PC-9 (cell line): Measurements from ENCODE around the gene SIK2. TPM values are rescaled to one million over a fixed set of nuclear protein-coding genes. Genes with fewer than 3 reads are reported as not detected.

ENCODE experiments used
- BruUV-seq: library from RNA; stranded (reverse); fragments of 400-500 nt; replicated peaks from 2 replicates; lab custom pipeline; 2021; lab: Mats Ljungman, UMichigan
- CTCF ChIA-PET: fragments of 300-600 bp; sonication (Branson Sonifier 250); formaldehyde crosslinking; loops from one replicate; lab custom pipeline; 2022; ENCODE audit warnings: antibody characterized with exemption; lab: Charles Lee
- POLR2A ChIA-PET: fragments of 300-600 bp; sonication (Branson Sonifier 250); formaldehyde crosslinking; loops from one replicate; lab custom pipeline; 2022; ENCODE audit warnings: antibody characterized with exemption; ENCODE audit not compliant: unreplicated experiment; lab: Charles Lee
- DNase-seq, 2 experiments: peaks; one replicate each; pipeline versions ENCODE4 v3.0.0 to v3.0.0-alpha.2; 2015 to 2022; ENCODE audit warnings: mixed read lengths in 1 of 2
- H2AFZ ChIP-seq: fragments of 200-600 bp; sonication (generic); 2 replicates; pipeline ENCODE4 v1.8.1; 2017; ENCODE audit warnings: antibody characterized with exemption
- H3F3A ChIP-seq: fragments of 200-600 bp; sonication (generic); 2 replicates; pipeline ENCODE4 v1.8.1; 2017; ENCODE audit warnings: antibody characterized with exemption, mild to moderate bottlenecking, low read depth; ENCODE audit not compliant: insufficient read depth
- H3K27ac ChIP-seq: fragments of 200-600 bp; sonication (generic); 2 replicates; pipeline ENCODE4 v1.6.1; 2016; ENCODE audit warnings: mixed run types
- H3K27me3 ChIP-seq: fragments of 200-600 bp; sonication (generic); 2 replicates; pipeline ENCODE4 v1.6.1; 2016; ENCODE audit warnings: low read depth, mixed run types; ENCODE audit not compliant: insufficient read depth
- H3K36me3 ChIP-seq: fragments of 200-600 bp; sonication (generic); 2 replicates; pipeline ENCODE4 v1.6.1; 2016; ENCODE audit warnings: low read depth, mixed run types
- H3K4me1 ChIP-seq: fragments of 200-600 bp; sonication (generic); replicated peaks from 2 replicates; pipeline ENCODE4 v1.6.1; 2016; ENCODE audit warnings: mixed run types; ENCODE audit not compliant: insufficient read depth
- H3K4me2 ChIP-seq: fragments of 200-600 bp; sonication (generic); 2 replicates; pipeline ENCODE4 v1.6.1; 2017; ENCODE audit warnings: mixed run types
- H3K4me3 ChIP-seq: fragments of 200-600 bp; sonication (generic); 2 replicates; pipeline ENCODE4 v1.6.1; 2016; ENCODE audit warnings: mixed run types
- H3K79me2 ChIP-seq: fragments of 200-600 bp; sonication (generic); 2 replicates; pipeline ENCODE4 v1.6.1; 2017; ENCODE audit warnings: low read depth, mixed run types
- H3K9me2 ChIP-seq: fragments of 200-600 bp; sonication (generic); 2 replicates; pipeline ENCODE4 v1.8.1; 2017; ENCODE audit warnings: mild to moderate bottlenecking; ENCODE audit not compliant: insufficient read depth
- H3K9me3 ChIP-seq: fragments of 200-600 bp; sonication (generic); 2 replicates; pipeline ENCODE4 v1.8.1; 2016; ENCODE audit warnings: low read depth; ENCODE audit not compliant: insufficient read depth
- H4K20me1 ChIP-seq: fragments of 200-600 bp; sonication (generic); 2 replicates; pipeline ENCODE4 v1.8.1; 2017; ENCODE audit not compliant: insufficient read depth
- EZH2 ChIP-seq: fragments of 200-600 bp; sonication (generic); IDR thresholded peaks from 2 replicates; pipeline ENCODE4 v1.8.0; 2017; ENCODE audit warnings: antibody characterized with exemption, low read depth
- intact Hi-C: fragments of 100-400 bp; cut with micrococcal nuclease; formaldehyde crosslinking; loops from one replicate; pipeline ENCODE4 v1.10.0; 2022; ENCODE audit not compliant: unreplicated experiment
- total RNA-seq: library from RNA; stranded (reverse); gene quantifications from 2 replicates; pipeline ENCODE4 v1.2.3, GENCODE V29; 2021
- TF ChIP-seq, protein P1 (sequence below): fragments of 200-600 bp; sonication (generic); conservative IDR thresholded peaks from 2 replicates; pipeline ENCODE4 v1.6.1; 2017; ENCODE audit warnings: mixed run types, antibody characterized with exemption, mild to moderate bottlenecking, moderate library complexity

The SIK2 gene
- total RNA-seq, 1 experiment from 2014 or later, result 16.2 TPM

DNA sequence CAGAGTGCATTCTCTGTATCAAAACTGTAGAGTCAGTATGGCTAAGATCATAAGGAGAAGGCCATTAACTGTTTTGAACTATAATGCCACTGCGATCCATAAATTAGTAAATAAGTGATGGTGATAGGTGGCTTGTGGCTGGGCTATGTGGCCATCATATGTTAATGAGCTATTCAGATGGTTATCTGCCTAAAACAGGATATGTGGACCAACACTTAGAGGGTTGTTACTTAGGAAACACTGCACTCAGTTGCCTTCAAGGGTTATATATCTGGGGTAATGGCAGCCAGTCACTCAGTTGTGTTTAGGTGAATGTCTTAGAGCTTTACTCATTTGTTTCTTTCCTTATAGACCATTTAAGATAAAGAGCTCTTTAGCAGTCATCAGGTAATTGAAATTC is 97.9 kb downstream of the SIK2 start:
- H3K36me3 ChIP-seq, result peaks cover 22% of the 10 kb centered on the region
- POLR2A ChIA-PET, result interaction anchor here (0.7 kb wide), 1 partner anchor 55 kb away, joined by 3 read pairs; no protein-coding TSS in a partner anchor
- TF ChIP-seq, protein P1, sequence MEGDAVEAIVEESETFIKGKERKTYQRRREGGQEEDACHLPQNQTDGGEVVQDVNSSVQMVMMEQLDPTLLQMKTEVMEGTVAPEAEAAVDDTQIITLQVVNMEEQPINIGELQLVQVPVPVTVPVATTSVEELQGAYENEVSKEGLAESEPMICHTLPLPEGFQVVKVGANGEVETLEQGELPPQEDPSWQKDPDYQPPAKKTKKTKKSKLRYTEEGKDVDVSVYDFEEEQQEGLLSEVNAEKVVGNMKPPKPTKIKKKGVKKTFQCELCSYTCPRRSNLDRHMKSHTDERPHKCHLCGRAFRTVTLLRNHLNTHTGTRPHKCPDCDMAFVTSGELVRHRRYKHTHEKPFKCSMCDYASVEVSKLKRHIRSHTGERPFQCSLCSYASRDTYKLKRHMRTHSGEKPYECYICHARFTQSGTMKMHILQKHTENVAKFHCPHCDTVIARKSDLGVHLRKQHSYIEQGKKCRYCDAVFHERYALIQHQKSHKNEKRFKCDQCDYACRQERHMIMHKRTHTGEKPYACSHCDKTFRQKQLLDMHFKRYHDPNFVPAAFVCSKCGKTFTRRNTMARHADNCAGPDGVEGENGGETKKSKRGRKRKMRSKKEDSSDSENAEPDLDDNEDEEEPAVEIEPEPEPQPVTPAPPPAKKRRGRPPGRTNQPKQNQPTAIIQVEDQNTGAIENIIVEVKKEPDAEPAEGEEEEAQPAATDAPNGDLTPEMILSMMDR, result no peak
- TF ChIP-seq EZH2, result no peak

GRCh38 chr11:111702623-111703022 is 100.4 kb downstream of the SIK2 start:
- Histone ChIP-seq H3K4me2 (no peak overlapping the region), H3K79me2 (no peaks in the 10 kb centered on the region), H3K4me1 (no peaks in the 10 kb centered on the region), H3K4me3 (no peak overlapping the region), H3K27me3 (no peaks in the 10 kb centered on the region), H2AFZ (no peak overlapping the region), H3K9me3 (no peaks in the 10 kb centered on the region), H3F3A (no peaks in the 10 kb centered on the region), H4K20me1 (0 out of 2 replicates have a peak, but pooled peaks cover 7% of the 10 kb centered on the region), H3K27ac (no peak overlapping the region), H3K9me2 (no peaks in the 10 kb centered on the region), H3K36me3 (peaks cover 33% of the 10 kb centered on the region)
- CTCF ChIA-PET, result no interaction called here
- DNase-seq, result no peak
- TF ChIP-seq, protein P1, result no peak
- POLR2A ChIA-PET, result interaction anchor here (0.6 kb wide), 1 partner anchor 120 kb away, joined by 3 read pairs; no protein-coding TSS in a partner anchor
- no TSS peak for BruUV-seq
- intact Hi-C loops, result no loop called here

More for the DNA sequence above, 97.9 kb downstream of the SIK2 start:
- Histone ChIP-seq H3K4me2 (no peak overlapping the region), H3F3A (no peaks in the 10 kb centered on the region), H3K9me3 (no peaks in the 10 kb centered on the region), H3K27me3 (no peaks in the 10 kb centered on the region), H3K79me2 (no peaks in the 10 kb centered on the region), H3K9me2 (no peaks in the 10 kb centered on the region), H3K4me3 (no peak overlapping the region), H4K20me1 (0 out of 2 replicates have a peak, but pooled peaks cover 7% of the 10 kb centered on the region), H2AFZ (no peak overlapping the region), H3K27ac (no peak overlapping the region), H3K4me1 (no peaks in the 10 kb centered on the region)
- CTCF ChIA-PET, result no interaction called here
- no TSS peak for BruUV-seq
- DNase-seq, result no peak
- intact Hi-C loops, result no loop called here

GRCh38 chr11:111703576-111703975 is 101.3 kb downstream of the SIK2 start:
- Histone ChIP-seq H3K27ac (no peak overlapping the region), H3K79me2 (no peaks in the 10 kb centered on the region), H3K4me3 (no peak overlapping the region), H3K9me3 (no peaks in the 10 kb centered on the region), H3K9me2 (no peaks in the 10 kb centered on the region), H2AFZ (no peak overlapping the region), H3F3A (no peaks in the 10 kb centered on the region), H3K27me3 (no peaks in the 10 kb centered on the region), H3K36me3 (peaks cover 39% of the 10 kb centered on the region), H3K4me1 (no peaks in the 10 kb centered on the region), H4K20me1 (0 out of 2 replicates have a peak, but pooled peaks cover 7% of the 10 kb centered on the region), H3K4me2 (no peak overlapping the region)
- no peak for DNase-seq
- intact Hi-C loops, result no loop called here
- TF ChIP-seq, protein P1, result no peak
- ChIA-PET POLR2A (no interaction called here), CTCF (no interaction called here)
- BruUV-seq, result no TSS peak
